NCI-H1417 (cell line): ENCODE results near the gene DDX47.
"Not testable (repeated sequence)": the region's sequence is repeated elsewhere in the genome, so short reads cannot be mapped to it uniquely, and the experiment has no call there.

Experiments used
- DNase-seq, 3 experiments: peaks; one replicate each; lab custom pipeline; 2025; lab: John Stamatoyannopoulos, UW

DDX47 gene

GRCh38 chr12:12872139-12872933 lies 59.2 kb downstream of the DDX47 start:
- peak in 2 of 3 experiments; percentile 13 to 64 for DNase-seq

- no peak for DNase-seq
These were observed 59.8 kb downstream of the DDX47 start for GRCh38 chr12:12872934-12873275.

DNA sequence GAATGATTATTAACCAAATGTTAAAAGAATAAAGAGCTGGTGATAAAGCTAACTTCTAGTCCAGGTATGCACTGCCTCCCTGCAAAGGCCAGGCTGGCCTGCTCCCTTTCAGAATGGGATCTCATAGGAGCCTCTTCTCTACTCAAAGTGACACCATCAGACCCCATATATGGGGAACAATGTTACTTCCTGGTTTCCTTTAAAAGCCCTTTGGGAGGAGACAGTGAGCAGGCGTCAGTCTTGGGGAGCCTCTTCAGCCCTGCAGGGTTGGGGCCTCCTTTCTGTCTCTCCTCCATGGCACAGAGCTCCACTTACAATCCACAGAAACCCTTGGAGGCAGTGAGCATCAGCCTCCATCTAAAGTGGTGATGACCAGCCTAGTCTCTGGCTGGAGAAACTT lies 60.9 kb downstream of the DDX47 start:
- DNase-seq: no peak

- DNase-seq: not testable (repeated sequence)
These were observed 62.2 kb downstream of the DDX47 start for GRCh38 chr12:12875301-12875700.

- DNase-seq: no peak
These were observed 64.1 kb downstream of the DDX47 start for GRCh38 chr12:12877153-12877768.

DNA sequence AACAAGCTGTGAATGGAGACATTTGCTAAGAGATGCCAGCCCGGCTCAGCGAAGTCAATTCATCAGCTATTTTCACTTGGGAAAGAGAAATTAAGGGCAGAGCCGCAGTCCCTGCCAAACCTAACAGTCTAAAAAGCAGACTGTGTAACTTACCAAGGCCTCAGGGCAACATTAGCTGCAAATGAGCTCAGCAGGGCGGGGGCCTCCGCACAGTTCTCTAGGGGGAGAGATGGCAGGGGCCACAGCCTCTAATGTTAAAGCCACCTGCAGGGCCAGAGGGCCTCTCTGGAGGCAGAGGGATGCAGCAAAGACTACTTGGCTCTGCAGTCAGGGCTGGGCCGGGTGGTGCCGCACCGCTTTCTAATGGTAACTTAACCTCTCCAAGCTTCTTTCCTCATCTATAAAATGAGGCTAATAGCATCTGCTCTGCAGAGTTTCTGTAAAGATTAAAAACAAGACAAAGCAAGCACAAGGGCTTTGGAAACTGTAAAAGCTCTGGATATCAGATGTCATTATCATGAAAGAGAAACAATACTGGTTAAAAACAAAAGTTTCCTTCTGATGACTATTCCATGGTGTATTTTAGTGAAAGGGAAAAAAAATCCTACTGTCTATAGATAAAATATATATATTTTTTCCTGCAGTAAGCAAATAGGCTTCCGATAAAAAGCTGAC lies 64.8 kb downstream of the DDX47 start:
- peak in 1 of 3 experiments; percentile 18 for DNase-seq
